Esophagus muscularis mucosa (tissue), 4 donors: ENCODE measurements around the gene NLRP10.

Experiments used
- CTCF ChIP-seq, 3 experiments: fragments of 200-600 bp in 2 of 3; fragments of 450-650 bp in 1 of 3; sonication (generic) in 2 of 3; IDR thresholded peaks; one replicate each; pipeline ENCODE4 v1.5.1; 2017 to 2019; ENCODE audit warnings: antibody characterized with exemption in 3 of 3, mild to moderate bottlenecking in 2 of 3, moderate library complexity in 1 of 3
- EP300 ChIP-seq: sonication (generic); formaldehyde crosslinking; IDR thresholded peaks from one replicate; pipeline ENCODE4 v1.6.1; 2017; ENCODE audit warnings: antibody characterized with exemption
- POLR2A ChIP-seq: fragments of 450-650 bp; IDR thresholded peaks from one replicate; pipeline ENCODE4 v1.6.1; 2017; ENCODE audit warnings: antibody characterized with exemption, moderate library complexity, mild to moderate bottlenecking, low read depth

GRCh38 chr11:7931168-7931567 lies 34.1 kb downstream of the NLRP10 start, which contains the start of gene OR10A6:
- TF ChIP-seq POLR2A = no peak
- no peak for TF ChIP-seq CTCF (IDR thresholded peaks at IDR 0.05)
- no peak for TF ChIP-seq EP300
